ENCODE measurements around the gene PIGL. TPM values are rescaled to one million over a fixed set of nuclear protein-coding genes. Genes with fewer than 3 reads are reported as not detected.
A peak's percentile ranks its signal among the peaks of the same experiment; 100 is the strongest.

The PIGL gene
- total and polyA plus RNA-seq, 2 of the 4 experiments (the other 2 are of a cell fraction), result 17.9 to 29.5 TPM

GRCh38 chr17:16217002-16217635 is at the start of gene PIGL (continued):
- TF ChIP-seq ELK1 (IDR thresholded peaks at IDR 0.05; ENCODE audit: borderline replicate concordance, low read depth, low read length) (no peak), CHD1 (IDR thresholded peaks at IDR 0.05; ENCODE audit: low read depth, low read length) (no peak), FOS (IDR thresholded peaks at IDR 0.05; ENCODE audit: low read depth, low read length) (no peak)

GRCh38 chr17:16171613-16172012 is 45.4 kb upstream of the PIGL start:
- H3K27me3 ChIP-seq (ENCODE audit: control insufficient read depth, insufficient read depth, low read length), result no peaks in the 10 kb centered on the region
- ChIA-PET CTCF (no interaction called here), POLR2A (ENCODE audit: unreplicated experiment) (no interaction called here)
- H2AFZ ChIP-seq (replicated peaks; ENCODE audit: low read length, poor library complexity), result no peak overlapping the region
- in situ Hi-C loops (cut with MboI; ENCODE audit: low sequenced_read_pairs) (no loop called here), intact Hi-C loops (cut with micrococcal nuclease) (no loop called here), dilution Hi-C loops (cut with HindIII; ENCODE audit: low sequenced_read_pairs, unreplicated experiment) (no loop called here)
- no peak overlapping the region for H2AK5ac ChIP-seq (ENCODE audit: low read depth, low read length)
- H3K9me3 ChIP-seq (ENCODE audit: control insufficient read depth, insufficient read depth, low read length), result no peaks in the 10 kb centered on the region
- H2BK15ac ChIP-seq (ENCODE audit: low read depth, low read length), result no peak overlapping the region
- no peak overlapping the region for H3K4me2 ChIP-seq (ENCODE audit: low read depth, low read length)
- peaks cover 8% of the 10 kb centered on the region; the same call in 1 of the 2 replicates for H3K36me3 ChIP-seq (ENCODE audit: control insufficient read depth, insufficient read depth, low read length)
- H2AK9ac ChIP-seq (replicated peaks; ENCODE audit: low read depth, low read length, poor library complexity), result no peak overlapping the region
- no peak overlapping the region for H3K27ac ChIP-seq (ENCODE audit: insufficient read depth, low read length)
- no peak overlapping the region for H3K14ac ChIP-seq (replicated peaks; ENCODE audit: low read depth, low read length)
- no peak overlapping the region for H4K91ac ChIP-seq (ENCODE audit: insufficient read depth, low read depth, low read length)
- H4K20me1 ChIP-seq (ENCODE audit: insufficient read depth, low read length), result peaks cover 23% of the 10 kb centered on the region; the same call in 1 of the 2 replicates
- H3K9ac ChIP-seq (ENCODE audit: low read depth, low read length), result no peak overlapping the region
- WGBS, 2 experiments (ENCODE audit: extremely low coverage in 2 of 2, insufficient read length in 1 of 2), result 70% methylated on average over 3 of the region's 7 CpGs; no CpG with 5 or more reads in 1 of the 2 experiments
- H4K8ac ChIP-seq (ENCODE audit: low read depth in 2 of 2, low read length in 2 of 2), result no peak overlapping the region
- no peak overlapping the region for H3K4me3 ChIP-seq (ENCODE audit: insufficient read depth, low read depth, low read length)
- 0 out of 2 replicates have a peak, but pooled peaks cover 2% of the 10 kb centered on the region for H3K9me1 ChIP-seq (ENCODE audit: insufficient read depth, low read length)
- no TSS peak for BruUV-seq (replicated peaks)
- no peak overlapping the region for H3K4ac ChIP-seq (ENCODE audit: low read depth, low read length)
- peak; percentile 47 for DNase-seq
- H4K5ac ChIP-seq (ENCODE audit: low read depth, low read length), result no peak overlapping the region
- no peak overlapping the region for H3K56ac ChIP-seq (ENCODE audit: extremely low read depth, insufficient read depth, low read length)
- H2BK5ac ChIP-seq (ENCODE audit: low read depth, low read length, poor library complexity, severe bottlenecking), result no peak overlapping the region
- peaks cover 13 to 43% of the 10 kb centered on the region in 2 experiments for H3K79me1 ChIP-seq (ENCODE audit: low read depth in 1 of 2, low read length in 2 of 2)
- no peak overlapping the region for H2BK20ac ChIP-seq (ENCODE audit: low read depth, low read length)
- H3K4me1 ChIP-seq (ENCODE audit: control insufficient read depth, insufficient read depth, low read length), result no peaks in the 10 kb centered on the region
- H3K23ac ChIP-seq (ENCODE audit: low read depth, low read length), result no peak overlapping the region
- no peak overlapping the region for H2BK120ac ChIP-seq (ENCODE audit: low read depth, low read length)
- H3K18ac ChIP-seq (ENCODE audit: low read depth, low read length), result no peak overlapping the region
- ATAC-seq (ENCODE audit: low read depth), result no peak
- no peak for TF ChIP-seq BHLHE40 (IDR thresholded peaks at IDR 0.05; ENCODE audit: low read depth, low read length)
- TF ChIP-seq SMC3 (IDR thresholded peaks at IDR 0.05; ENCODE audit: low read depth, low read length), result no peak
- TF ChIP-seq NFE2L2 (IDR thresholded peaks at IDR 0.05; ENCODE audit: low read depth, low read length), result no peak
- no peak for TF ChIP-seq RCOR1 (IDR thresholded peaks at IDR 0.05; ENCODE audit: insufficient replicate concordance, low read length)
- no peak for TF ChIP-seq CEBPB (IDR thresholded peaks at IDR 0.05; ENCODE audit: low read depth, low read length)
- no peak for TF ChIP-seq POLR2A (IDR thresholded peaks at IDR 0.05; ENCODE audit: low read depth, low read length)
- no peak for TF ChIP-seq RAD21 (IDR thresholded peaks at IDR 0.05; ENCODE audit: low read length)
- TF ChIP-seq USF2 (IDR thresholded peaks at IDR 0.05; ENCODE audit: low read depth, low read length), result no peak
- no peak for TF ChIP-seq CHD1 (IDR thresholded peaks at IDR 0.05; ENCODE audit: low read depth, low read length)
- no peak for TF ChIP-seq MAZ (IDR thresholded peaks at IDR 0.05; ENCODE audit: borderline replicate concordance, low read depth, low read length)
- no peak for TF ChIP-seq FOS (IDR thresholded peaks at IDR 0.05; ENCODE audit: low read depth, low read length)
- no peak for TF ChIP-seq MXI1 (IDR thresholded peaks at IDR 0.05; ENCODE audit: borderline replicate concordance, low read depth, low read length)
- no peak for TF ChIP-seq RFX5 (IDR thresholded peaks at IDR 0.05; ENCODE audit: low read depth, low read length)
- no peak for TF ChIP-seq ELK1 (IDR thresholded peaks at IDR 0.05; ENCODE audit: borderline replicate concordance, low read depth, low read length)
